ENCODE data around the gene RPS14.
A peak's percentile ranks its signal among the peaks of the same experiment; 100 is the strongest.

Gene RPS14

GRCh38 chr5:150458802-150459557 lies 9.4 kb upstream of the RPS14 start:
- peak overlapping the region; percentile 40 for H3K9ac ChIP-seq (ENCODE audit: low read depth, low read length, poor library complexity, severe bottlenecking)

GRCh38 chr5:150457562-150458240 lies 8.2 kb upstream of the RPS14 start:
- peak overlapping the region; percentile 68 for H3K4me2 ChIP-seq (ENCODE audit: low read depth, low read length, poor library complexity, severe bottlenecking)
- H3K4me1 ChIP-seq (ENCODE audit: insufficient read depth, low read length, poor library complexity, severe bottlenecking), result peaks cover 63% of the 10 kb centered on the region
- no peaks in the 10 kb centered on the region for H3K9me2 ChIP-seq (replicated peaks; ENCODE audit: low read depth, low read length)
- H3K79me2 ChIP-seq (ENCODE audit: insufficient read depth, low read length), result no peaks in the 10 kb centered on the region
- no peaks in the 10 kb centered on the region for H3F3A ChIP-seq (ENCODE audit: low read depth)
- peak overlapping the region; percentile 41; the same call in 1 of the 2 replicates for H2AFZ ChIP-seq (ENCODE audit: low read length)
- H3K36me3 ChIP-seq (ENCODE audit: insufficient read depth, low read length), result no peaks in the 10 kb centered on the region
- H3K9me3 ChIP-seq (ENCODE audit: insufficient read depth, low read depth, low read length), result no peaks in the 10 kb centered on the region
- H4K20me1 ChIP-seq (ENCODE audit: insufficient read depth, low read length, poor library complexity, severe bottlenecking), result no peaks in the 10 kb centered on the region
- H3K9ac ChIP-seq (ENCODE audit: low read depth, low read length, poor library complexity, severe bottlenecking), result peak overlapping the region; percentile 57
- peak overlapping the region; percentile 60 for H3K4me3 ChIP-seq (ENCODE audit: low read length, poor library complexity, severe bottlenecking)
- no peaks in the 10 kb centered on the region for H3K27me3 ChIP-seq (ENCODE audit: insufficient read depth, low read length, poor library complexity, severe bottlenecking)
- TF ChIP-seq, protein P1, sequence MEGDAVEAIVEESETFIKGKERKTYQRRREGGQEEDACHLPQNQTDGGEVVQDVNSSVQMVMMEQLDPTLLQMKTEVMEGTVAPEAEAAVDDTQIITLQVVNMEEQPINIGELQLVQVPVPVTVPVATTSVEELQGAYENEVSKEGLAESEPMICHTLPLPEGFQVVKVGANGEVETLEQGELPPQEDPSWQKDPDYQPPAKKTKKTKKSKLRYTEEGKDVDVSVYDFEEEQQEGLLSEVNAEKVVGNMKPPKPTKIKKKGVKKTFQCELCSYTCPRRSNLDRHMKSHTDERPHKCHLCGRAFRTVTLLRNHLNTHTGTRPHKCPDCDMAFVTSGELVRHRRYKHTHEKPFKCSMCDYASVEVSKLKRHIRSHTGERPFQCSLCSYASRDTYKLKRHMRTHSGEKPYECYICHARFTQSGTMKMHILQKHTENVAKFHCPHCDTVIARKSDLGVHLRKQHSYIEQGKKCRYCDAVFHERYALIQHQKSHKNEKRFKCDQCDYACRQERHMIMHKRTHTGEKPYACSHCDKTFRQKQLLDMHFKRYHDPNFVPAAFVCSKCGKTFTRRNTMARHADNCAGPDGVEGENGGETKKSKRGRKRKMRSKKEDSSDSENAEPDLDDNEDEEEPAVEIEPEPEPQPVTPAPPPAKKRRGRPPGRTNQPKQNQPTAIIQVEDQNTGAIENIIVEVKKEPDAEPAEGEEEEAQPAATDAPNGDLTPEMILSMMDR (conservative IDR thresholded peaks at IDR 0.05; ENCODE audit: low read length), result no peak
- TF ChIP-seq EZH2phosphoT487 (IDR thresholded peaks at IDR 0.05; ENCODE audit: borderline replicate concordance), result no peak

More at GRCh38 chr5:150458802-150459557, 9.4 kb upstream of the RPS14 start:
- peak overlapping the region; percentile 43 for H3K4me2 ChIP-seq (ENCODE audit: low read depth, low read length, poor library complexity, severe bottlenecking)
- H4K20me1 ChIP-seq (ENCODE audit: insufficient read depth, low read length, poor library complexity, severe bottlenecking), result no peaks in the 10 kb centered on the region
- no peaks in the 10 kb centered on the region for H3F3A ChIP-seq (ENCODE audit: low read depth)
- no peaks in the 10 kb centered on the region for H3K9me2 ChIP-seq (replicated peaks; ENCODE audit: low read depth, low read length)
- peak overlapping the region; percentile 90 for H2AFZ ChIP-seq (ENCODE audit: low read length)
- no peaks in the 10 kb centered on the region for H3K36me3 ChIP-seq (ENCODE audit: insufficient read depth, low read length)
- peak overlapping the region; percentile 50 for H3K4me3 ChIP-seq (ENCODE audit: low read length, poor library complexity, severe bottlenecking)
- H3K27me3 ChIP-seq (ENCODE audit: insufficient read depth, low read length, poor library complexity, severe bottlenecking), result no peaks in the 10 kb centered on the region
- H3K4me1 ChIP-seq (ENCODE audit: insufficient read depth, low read length, poor library complexity, severe bottlenecking), result peaks cover 51% of the 10 kb centered on the region
- TF ChIP-seq EZH2phosphoT487 (IDR thresholded peaks at IDR 0.05; ENCODE audit: borderline replicate concordance), result no peak
- TF ChIP-seq, protein P1 (conservative IDR thresholded peaks at IDR 0.05; ENCODE audit: low read length), result peak; percentile 67
- H3K9me3 ChIP-seq (ENCODE audit: insufficient read depth, low read depth, low read length), result no peaks in the 10 kb centered on the region
- H3K79me2 ChIP-seq (ENCODE audit: insufficient read depth, low read length), result no peaks in the 10 kb centered on the region

- H4K20me1 ChIP-seq (ENCODE audit: insufficient read depth, low read length, poor library complexity, severe bottlenecking), result no peaks in the 10 kb centered on the region
- H3F3A ChIP-seq (ENCODE audit: low read depth), result no peaks in the 10 kb centered on the region
- H3K9me3 ChIP-seq (ENCODE audit: insufficient read depth, low read depth, low read length), result no peaks in the 10 kb centered on the region
- H3K27me3 ChIP-seq (ENCODE audit: insufficient read depth, low read length, poor library complexity, severe bottlenecking), result no peaks in the 10 kb centered on the region
- H3K36me3 ChIP-seq (ENCODE audit: insufficient read depth, low read length), result no peaks in the 10 kb centered on the region
- no peak for TF ChIP-seq EZH2phosphoT487 (IDR thresholded peaks at IDR 0.05; ENCODE audit: borderline replicate concordance)
- peak overlapping the region; percentile 60 for H3K4me3 ChIP-seq (ENCODE audit: low read length, poor library complexity, severe bottlenecking)
- peak overlapping the region; percentile 41; the same call in 1 of the 2 replicates for H2AFZ ChIP-seq (ENCODE audit: low read length)
- peak overlapping the region; percentile 68 for H3K4me2 ChIP-seq (ENCODE audit: low read depth, low read length, poor library complexity, severe bottlenecking)
- peak overlapping the region; percentile 57 for H3K9ac ChIP-seq (ENCODE audit: low read depth, low read length, poor library complexity, severe bottlenecking)
- no peaks in the 10 kb centered on the region for H3K79me2 ChIP-seq (ENCODE audit: insufficient read depth, low read length)
- peaks cover 64% of the 10 kb centered on the region for H3K4me1 ChIP-seq (ENCODE audit: insufficient read depth, low read length, poor library complexity, severe bottlenecking)
- no peaks in the 10 kb centered on the region for H3K9me2 ChIP-seq (replicated peaks; ENCODE audit: low read depth, low read length)
These were observed 7.6 kb upstream of the RPS14 start for GRCh38 chr5:150457121-150457520.

Measured in Loucy (cell line).